HFFc6 (cell line): ENCODE results near the gene SH2D5. TPM values are rescaled to one million over a fixed set of nuclear protein-coding genes. Genes with fewer than 3 reads are reported as not detected.
A peak's percentile ranks its signal among the peaks of the same experiment; 100 is the strongest.

Experiments used
- DNase-seq: peaks from one replicate; pipeline ENCODE4 v3.0.0-alpha.2; 2018
- H3K27ac Mint-ChIP-seq: 2 replicates; pipeline ENCODE4 v1.8.0; 2020; ENCODE audit warnings: mild to moderate bottlenecking, mixed read lengths
- H3K27me3 Mint-ChIP-seq: 2 replicates; pipeline ENCODE4 v1.8.0; 2021; ENCODE audit warnings: mild to moderate bottlenecking, moderate library complexity, mixed read lengths; ENCODE audit not compliant: insufficient read depth
- H3K36me3 Mint-ChIP-seq: 2 replicates; pipeline ENCODE4 v1.8.0; 2021; ENCODE audit warnings: low read depth, mixed read lengths
- H3K4me1 Mint-ChIP-seq: 2 replicates; pipeline ENCODE4 v1.8.0; 2020; ENCODE audit warnings: low read depth, mixed read lengths
- H3K4me3 Mint-ChIP-seq: 2 replicates; pipeline ENCODE4 v1.8.0; 2020; ENCODE audit warnings: mild to moderate bottlenecking, moderate library complexity, mixed read lengths
- H3K9me3 Mint-ChIP-seq: 2 replicates; pipeline ENCODE4 v1.8.0; 2020; ENCODE audit warnings: mild to moderate bottlenecking, mixed read lengths
- long read RNA-seq: library from polyadenylated mRNA; unstranded; transcript quantifications from one replicate; pipeline ENCODE4 v2.0.0, GENCODE V29; 2019
- total RNA-seq, 6 experiments: library from RNA; stranded (reverse); fragmentation: NEBNext Ultra II Directional; extraction: Animal tissue kit (Norgen Biotek cat#: 25700); gene quantifications; 2 replicates in 1 of 6; 3 replicates in 5 of 6; pipeline ENCODE4 v1.2.3, GENCODE V29; 2021
- TF ChIP-seq, protein P1 (sequence below): fragments of 200-600 bp; sonication (generic); IDR thresholded peaks from 2 replicates; pipeline ENCODE4 v1.5.0; 2021; ENCODE audit warnings: antibody characterized with exemption, mild to moderate bottlenecking

SH2D5 gene
- total RNA-seq = 10 to 100 TPM; 12.0 to 15.9 (median 13.2) TPM
- long read RNA-seq, partial matches to known transcripts = 0 of 3 reads
- long read RNA-seq, other reads (novel, unspliced or antisense) = 3 of 3 reads

DNA sequence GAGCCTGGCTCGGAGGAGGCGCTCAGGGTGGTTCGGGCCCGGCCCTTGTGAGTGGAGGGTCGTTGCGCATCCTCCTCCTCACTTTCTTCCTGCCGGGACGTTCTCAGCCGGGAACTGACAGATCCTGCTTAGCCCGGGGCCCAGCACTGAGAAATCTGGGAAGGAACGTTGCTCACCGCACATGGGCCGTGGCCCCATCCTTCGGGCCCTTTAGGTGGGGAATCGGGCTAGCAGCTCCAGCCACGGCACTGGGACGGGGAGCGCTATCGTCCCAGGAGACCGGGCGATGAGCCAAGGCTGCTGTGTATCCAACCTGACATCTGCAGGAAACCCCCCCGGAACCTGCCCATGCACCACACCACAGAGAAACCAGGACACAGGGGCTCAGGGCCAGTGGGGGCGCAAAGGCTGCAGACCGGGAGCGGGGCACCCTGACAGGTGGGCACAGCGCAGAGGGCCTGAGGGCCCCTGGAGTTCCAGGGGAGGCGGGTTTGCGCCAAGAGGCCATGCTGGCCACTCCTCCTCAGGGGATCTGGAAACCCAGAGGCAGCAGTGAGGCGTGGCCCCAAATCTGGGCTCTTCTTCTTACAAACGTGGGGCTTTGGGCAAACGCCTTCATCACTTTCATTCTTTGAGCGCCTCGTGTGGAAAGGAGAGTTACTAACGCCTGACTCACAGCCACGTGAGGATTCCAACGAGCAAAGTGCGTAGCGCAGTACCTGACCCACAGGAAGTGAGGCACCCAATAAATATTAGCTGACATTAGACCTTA lies at the start of gene SH2D5:
TSS of gene SH2D5 (minus strand) at position 116 of the 772 bp plus-strand sequence. CDS start 4,659 bp downstream, outside the sequence.
- Mint-ChIP-seq H3K27ac (peak within 1 kb of the TSS; percentile 96), H3K4me3 (peak within 1 kb of the TSS; percentile 91), H3K36me3 (peaks cover 25% of the 10 kb centered on the region), H3K4me1 (peaks cover 32% of the 10 kb centered on the region), H3K27me3 (peaks cover 4% of the 10 kb centered on the region), H3K9me3 (no peaks in the 10 kb centered on the region)
- peak; percentile 98 for DNase-seq
- TF ChIP-seq, protein P1, sequence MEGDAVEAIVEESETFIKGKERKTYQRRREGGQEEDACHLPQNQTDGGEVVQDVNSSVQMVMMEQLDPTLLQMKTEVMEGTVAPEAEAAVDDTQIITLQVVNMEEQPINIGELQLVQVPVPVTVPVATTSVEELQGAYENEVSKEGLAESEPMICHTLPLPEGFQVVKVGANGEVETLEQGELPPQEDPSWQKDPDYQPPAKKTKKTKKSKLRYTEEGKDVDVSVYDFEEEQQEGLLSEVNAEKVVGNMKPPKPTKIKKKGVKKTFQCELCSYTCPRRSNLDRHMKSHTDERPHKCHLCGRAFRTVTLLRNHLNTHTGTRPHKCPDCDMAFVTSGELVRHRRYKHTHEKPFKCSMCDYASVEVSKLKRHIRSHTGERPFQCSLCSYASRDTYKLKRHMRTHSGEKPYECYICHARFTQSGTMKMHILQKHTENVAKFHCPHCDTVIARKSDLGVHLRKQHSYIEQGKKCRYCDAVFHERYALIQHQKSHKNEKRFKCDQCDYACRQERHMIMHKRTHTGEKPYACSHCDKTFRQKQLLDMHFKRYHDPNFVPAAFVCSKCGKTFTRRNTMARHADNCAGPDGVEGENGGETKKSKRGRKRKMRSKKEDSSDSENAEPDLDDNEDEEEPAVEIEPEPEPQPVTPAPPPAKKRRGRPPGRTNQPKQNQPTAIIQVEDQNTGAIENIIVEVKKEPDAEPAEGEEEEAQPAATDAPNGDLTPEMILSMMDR = peak; percentile 66

- H3K4me3 Mint-ChIP-seq = no peak overlapping the region
- no peak overlapping the region for H3K27ac Mint-ChIP-seq
- peaks cover 28% of the 10 kb centered on the region for H3K36me3 Mint-ChIP-seq
- H3K4me1 Mint-ChIP-seq = peaks cover 26% of the 10 kb centered on the region
- DNase-seq = no peak
- H3K9me3 Mint-ChIP-seq = no peaks in the 10 kb centered on the region
- H3K27me3 Mint-ChIP-seq = no peaks in the 10 kb centered on the region; the same call in 1 of the 2 replicates
- TF ChIP-seq, protein P1 = no peak
These were observed 43.2 kb upstream of the SH2D5 start for GRCh38 chr1:20775700-20776099.

- peaks cover 29% of the 10 kb centered on the region; the same call in 1 of the 2 replicates for H3K36me3 Mint-ChIP-seq
- no peak overlapping the region for H3K4me3 Mint-ChIP-seq
- no peaks in the 10 kb centered on the region for H3K9me3 Mint-ChIP-seq
- no peak overlapping the region for H3K27ac Mint-ChIP-seq
- no peak for DNase-seq
- TF ChIP-seq, protein P1 = no peak
- peaks cover 9% of the 10 kb centered on the region for H3K4me1 Mint-ChIP-seq
- peaks cover 2% of the 10 kb centered on the region; the same call in 1 of the 2 replicates for H3K27me3 Mint-ChIP-seq
These were observed 39.3 kb upstream of the SH2D5 start for GRCh38 chr1:20771780-20772179.

DNA sequence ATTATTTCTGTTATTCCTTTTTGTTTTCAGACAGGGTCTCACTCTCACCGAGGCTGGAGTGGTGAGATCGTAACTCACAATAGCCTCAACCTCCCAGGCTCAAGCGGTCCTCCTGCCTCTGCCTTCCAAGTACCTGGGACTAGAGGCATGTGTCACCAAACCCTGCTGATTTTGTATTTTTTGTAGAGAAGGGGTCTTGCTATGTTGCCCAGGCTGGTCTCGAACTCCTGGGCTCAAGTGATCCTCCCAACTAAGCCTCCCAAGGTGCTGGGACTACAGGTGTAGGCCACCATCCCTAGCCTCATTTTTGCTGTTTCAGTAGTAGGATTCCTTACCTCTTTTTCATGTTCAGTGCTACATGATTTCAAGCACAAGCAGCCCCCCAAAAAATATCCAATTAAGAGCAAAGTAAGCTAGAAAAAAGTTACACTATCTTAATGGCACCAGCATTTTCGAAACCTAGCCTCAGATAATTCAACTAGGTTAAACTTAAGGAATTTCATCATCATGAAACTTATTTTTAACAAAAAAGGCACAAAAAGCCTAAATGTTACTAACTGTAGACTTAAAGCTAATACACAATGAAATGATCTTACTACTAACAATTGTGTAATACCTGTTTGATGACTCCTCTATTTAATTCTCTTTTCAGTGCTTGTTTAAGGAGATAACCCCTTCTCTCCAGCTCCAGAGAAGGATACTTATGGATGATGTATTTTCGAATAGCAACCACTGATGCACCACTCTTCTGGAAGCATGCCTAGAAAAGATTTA lies 38.0 kb upstream of the SH2D5 start:
- Mint-ChIP-seq H3K27ac (no peak overlapping the region; the same call in 1 of the 2 replicates), H3K9me3 (no peaks in the 10 kb centered on the region), H3K4me3 (no peak overlapping the region), H3K27me3 (peaks cover 2% of the 10 kb centered on the region; the same call in 1 of the 2 replicates), H3K4me1 (no peaks in the 10 kb centered on the region), H3K36me3 (peaks cover 24% of the 10 kb centered on the region; the same call in 1 of the 2 replicates)
- DNase-seq = no peak
- TF ChIP-seq, protein P1 = no peak

GRCh38 chr1:20767271-20767670 lies 34.8 kb upstream of the SH2D5 start:
- TF ChIP-seq, protein P1 = no peak
- no peaks in the 10 kb centered on the region for H3K4me1 Mint-ChIP-seq
- H3K27me3 Mint-ChIP-seq = peaks cover 2% of the 10 kb centered on the region; the same call in 1 of the 2 replicates
- H3K36me3 Mint-ChIP-seq = peaks cover 32% of the 10 kb centered on the region
- no peaks in the 10 kb centered on the region for H3K9me3 Mint-ChIP-seq
- peak overlapping the region; percentile 5; the same call in 1 of the 2 replicates for H3K27ac Mint-ChIP-seq
- no peak overlapping the region for H3K4me3 Mint-ChIP-seq
- DNase-seq = no peak
